ENCODE results near the gene PCCA. TPM values are rescaled to one million over a fixed set of nuclear protein-coding genes. Genes with fewer than 3 reads are reported as not detected.

PCCA gene
- total and polyA plus RNA-seq, 9 donors = 23.5 to 62.4 (median 45.8) TPM

DNA sequence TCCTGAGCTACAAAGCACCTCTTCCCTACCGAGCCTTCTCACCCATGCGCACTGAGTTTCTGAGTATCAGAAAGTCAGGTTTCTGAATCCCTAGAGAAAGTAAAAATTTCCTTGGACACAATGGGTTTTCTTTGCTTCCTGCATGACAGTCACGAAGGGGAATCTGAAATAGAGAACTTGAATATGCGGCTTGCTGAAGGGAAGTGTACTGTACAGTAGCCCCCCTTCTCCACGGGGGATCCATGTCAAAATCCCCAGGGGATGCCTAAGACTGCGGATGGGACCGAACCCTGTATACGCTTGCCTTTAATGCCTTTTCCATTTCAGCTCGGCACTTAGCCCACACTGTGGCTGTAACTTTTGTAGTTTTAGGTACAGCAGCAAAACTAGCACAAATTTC lies 391.8 kb downstream of the PCCA start:
- intact Hi-C loops (cut with DNase I) = no loop called here
- H3K27me3 ChIP-seq = no peaks in the 10 kb centered on the region
- no peaks in the 10 kb centered on the region for H3K36me3 ChIP-seq
- no peaks in the 10 kb centered on the region for H3K9me3 ChIP-seq
- no peak overlapping the region for H3K27ac ChIP-seq
- no peak for TF ChIP-seq EP300 (IDR thresholded peaks at IDR 0.05)
- TF ChIP-seq, protein P1, sequence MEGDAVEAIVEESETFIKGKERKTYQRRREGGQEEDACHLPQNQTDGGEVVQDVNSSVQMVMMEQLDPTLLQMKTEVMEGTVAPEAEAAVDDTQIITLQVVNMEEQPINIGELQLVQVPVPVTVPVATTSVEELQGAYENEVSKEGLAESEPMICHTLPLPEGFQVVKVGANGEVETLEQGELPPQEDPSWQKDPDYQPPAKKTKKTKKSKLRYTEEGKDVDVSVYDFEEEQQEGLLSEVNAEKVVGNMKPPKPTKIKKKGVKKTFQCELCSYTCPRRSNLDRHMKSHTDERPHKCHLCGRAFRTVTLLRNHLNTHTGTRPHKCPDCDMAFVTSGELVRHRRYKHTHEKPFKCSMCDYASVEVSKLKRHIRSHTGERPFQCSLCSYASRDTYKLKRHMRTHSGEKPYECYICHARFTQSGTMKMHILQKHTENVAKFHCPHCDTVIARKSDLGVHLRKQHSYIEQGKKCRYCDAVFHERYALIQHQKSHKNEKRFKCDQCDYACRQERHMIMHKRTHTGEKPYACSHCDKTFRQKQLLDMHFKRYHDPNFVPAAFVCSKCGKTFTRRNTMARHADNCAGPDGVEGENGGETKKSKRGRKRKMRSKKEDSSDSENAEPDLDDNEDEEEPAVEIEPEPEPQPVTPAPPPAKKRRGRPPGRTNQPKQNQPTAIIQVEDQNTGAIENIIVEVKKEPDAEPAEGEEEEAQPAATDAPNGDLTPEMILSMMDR (IDR thresholded peaks at IDR 0.05) = no peak
- TF ChIP-seq POLR2A (IDR thresholded peaks at IDR 0.05) = no peak
- no peak overlapping the region for H3K4me3 ChIP-seq
- peaks cover 2% of the 10 kb centered on the region for H3K4me1 ChIP-seq (ENCODE audit: insufficient read depth)
- no peak for DNase-seq
- 95 to 97% (median 96%) methylated on average over 9 of the region's 9 CpGs for WGBS, 3 donors

DNA sequence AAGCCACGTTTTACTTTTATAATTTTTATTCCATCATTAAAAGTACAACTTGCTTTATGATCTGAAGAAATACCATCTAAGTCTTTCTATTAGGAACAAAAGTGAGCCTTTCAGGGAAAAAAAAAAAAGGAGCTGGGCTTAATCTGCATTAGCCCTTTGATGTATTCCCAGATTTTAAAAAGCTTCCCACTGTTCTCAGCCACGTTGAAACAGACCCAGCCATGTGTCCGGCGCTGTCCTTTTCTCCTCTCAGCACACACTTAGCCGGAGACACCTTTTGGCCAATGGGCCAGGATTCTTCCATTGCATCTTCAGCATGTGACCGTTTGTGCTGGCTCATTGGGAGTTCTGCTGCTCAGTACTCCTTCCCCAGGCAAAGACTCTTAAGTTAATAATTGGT lies 394.2 kb downstream of the PCCA start:
- Histone ChIP-seq H3K36me3 (no peaks in the 10 kb centered on the region), H3K27ac (no peak overlapping the region), H3K4me1 (ENCODE audit: insufficient read depth) (peaks cover 2% of the 10 kb centered on the region), H3K27me3 (no peaks in the 10 kb centered on the region), H3K4me3 (no peak overlapping the region), H3K9me3 (no peaks in the 10 kb centered on the region)
- no peak for DNase-seq
- WGBS, 3 donors = 78 to 86% (median 83%) methylated on average over 6 of the region's 6 CpGs
- TF ChIP-seq POLR2A (IDR thresholded peaks at IDR 0.05) (no peak), EP300 (IDR thresholded peaks at IDR 0.05) (no peak)
- TF ChIP-seq, protein P1 (IDR thresholded peaks at IDR 0.05) = no peak
- intact Hi-C loops (cut with DNase I) = no loop called here

DNA sequence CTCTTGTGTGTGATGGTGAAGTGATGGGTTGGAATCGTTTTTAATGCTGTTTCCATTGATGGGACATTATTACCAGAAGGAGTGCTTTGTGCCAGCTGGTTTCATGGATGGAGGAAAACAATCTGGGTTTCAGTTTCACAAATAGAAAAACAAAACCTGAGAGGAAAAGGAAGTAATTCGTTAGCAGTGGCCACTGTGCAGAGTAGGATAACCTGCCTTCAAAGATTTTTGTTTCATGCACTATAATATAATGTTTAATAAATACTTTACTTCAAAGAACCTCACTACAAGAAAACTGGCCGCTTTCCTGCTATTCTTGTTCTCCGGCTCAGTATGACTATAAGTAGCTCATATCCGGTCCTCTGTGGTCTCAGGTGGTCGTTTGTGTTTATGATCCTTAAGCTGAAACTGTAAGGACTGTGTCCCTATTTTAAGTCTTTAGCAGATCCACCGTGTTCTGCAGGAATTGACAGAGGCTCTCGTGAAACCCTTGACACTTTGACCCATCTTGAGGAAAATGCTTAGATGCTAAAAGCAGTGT lies 395.0 kb downstream of the PCCA start:
- WGBS, 3 donors = 45 to 51% (median 49%) methylated on average over 8 of the region's 8 CpGs
- no peak overlapping the region for H3K4me3 ChIP-seq

DNA sequence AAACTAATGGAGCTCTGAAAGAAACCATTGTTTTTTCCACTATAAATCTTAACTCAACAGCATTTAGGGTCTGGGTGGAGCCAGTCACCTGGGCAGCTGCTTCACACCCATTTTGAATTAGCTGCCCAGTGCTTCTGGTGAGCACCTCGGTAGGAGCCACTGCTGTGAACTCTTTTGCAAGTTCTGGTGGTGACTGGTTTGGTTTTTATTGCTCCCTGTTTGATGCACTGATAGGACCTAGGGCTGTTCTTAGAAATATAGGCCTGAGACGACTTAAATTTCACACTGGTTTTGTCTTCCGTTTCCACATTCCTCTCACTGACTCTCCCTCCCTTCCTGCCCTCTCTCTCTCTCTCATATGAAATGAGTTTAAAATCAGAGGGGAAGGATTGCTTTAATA lies 395.8 kb downstream of the PCCA start:
- no peaks in the 10 kb centered on the region for H3K9me3 ChIP-seq
- intact Hi-C loops (cut with DNase I) = no loop called here

More for the DNA sequence above, 395.0 kb downstream of the PCCA start:
- intact Hi-C loops (cut with DNase I) = no loop called here
- DNase-seq = no peak
- Histone ChIP-seq H3K27me3 (no peaks in the 10 kb centered on the region), H3K36me3 (no peaks in the 10 kb centered on the region), H3K4me1 (ENCODE audit: insufficient read depth) (peaks cover 2% of the 10 kb centered on the region), H3K9me3 (no peaks in the 10 kb centered on the region), H3K27ac (no peak overlapping the region)
- TF ChIP-seq POLR2A (IDR thresholded peaks at IDR 0.05) (no peak), EP300 (IDR thresholded peaks at IDR 0.05) (no peak)
- TF ChIP-seq, protein P1 (IDR thresholded peaks at IDR 0.05) = no peak

More for the DNA sequence above, 395.8 kb downstream of the PCCA start:
- Histone ChIP-seq H3K4me1 (ENCODE audit: insufficient read depth) (peaks cover 2% of the 10 kb centered on the region), H3K36me3 (no peaks in the 10 kb centered on the region), H3K27me3 (no peaks in the 10 kb centered on the region), H3K4me3 (no peak overlapping the region), H3K27ac (no peak overlapping the region)
- 86 to 94% (median 92%) methylated on average over 3 of the region's 3 CpGs for WGBS, 3 donors
- TF ChIP-seq POLR2A (IDR thresholded peaks at IDR 0.05) (no peak), EP300 (IDR thresholded peaks at IDR 0.05) (no peak)
- TF ChIP-seq, protein P1 (IDR thresholded peaks at IDR 0.05) = no peak
- DNase-seq = no peak
